Measurements from ENCODE around the gene TXNL4B.

The TXNL4B gene

GRCh38 chr16:72093448-72094265 is at the start of gene TXNL4B, which contains the start of gene DHX38:
TSS of gene TXNL4B (minus strand) at chr16:72093620. CDS start at chr16:72090749, 2,871 bp downstream.
TSS of gene DHX38 (plus strand) at chr16:72093847. CDS start at chr16:72096158, 2,311 bp downstream.
- no peak for TF ChIP-seq CTCF (IDR thresholded peaks at IDR 0.05; ENCODE audit: low read depth, low read length)
- H3K4me3 ChIP-seq (ENCODE audit: low read depth, low read length) = peak within 1 kb of the TSS; percentile 99

- no peak for TF ChIP-seq CTCF (IDR thresholded peaks at IDR 0.05; ENCODE audit: low read depth, low read length)
- no peak overlapping the region for H3K4me3 ChIP-seq (ENCODE audit: low read depth, low read length)
These were observed 49.1 kb upstream of the TXNL4B start for GRCh38 chr16:72142476-72142875.

GRCh38 chr16:72139908-72140307 is 46.5 kb upstream of the TXNL4B start:
- no peak overlapping the region for H3K4me3 ChIP-seq (ENCODE audit: low read depth, low read length)
- no peak for TF ChIP-seq CTCF (IDR thresholded peaks at IDR 0.05; ENCODE audit: low read depth, low read length)

- TF ChIP-seq CTCF (IDR thresholded peaks at IDR 0.05; ENCODE audit: low read depth, low read length) = no peak
- no peak overlapping the region for H3K4me3 ChIP-seq (ENCODE audit: low read depth, low read length)
These were observed 44.7 kb upstream of the TXNL4B start for GRCh38 chr16:72138064-72138572.

GRCh38 chr16:72137380-72138063 is 44.1 kb upstream of the TXNL4B start:
- TF ChIP-seq CTCF (IDR thresholded peaks at IDR 0.05; ENCODE audit: low read depth, low read length) = no peak
- H3K4me3 ChIP-seq (ENCODE audit: low read depth, low read length) = no peak overlapping the region

- no peak overlapping the region for H3K4me3 ChIP-seq (ENCODE audit: low read depth, low read length)
- no peak for TF ChIP-seq CTCF (IDR thresholded peaks at IDR 0.05; ENCODE audit: low read depth, low read length)
These were observed 41.1 kb upstream of the TXNL4B start for GRCh38 chr16:72134507-72134906.

GRCh38 chr16:72132726-72133125 is 39.3 kb upstream of the TXNL4B start:
- H3K4me3 ChIP-seq (ENCODE audit: low read depth, low read length) = no peak overlapping the region
- TF ChIP-seq CTCF (IDR thresholded peaks at IDR 0.05; ENCODE audit: low read depth, low read length) = no peak

Measured in WI38 (cell line).